Neural crest cell (in vitro differentiated cells): Measurements from ENCODE around the gene PCYT2. TPM values are rescaled to one million over a fixed set of nuclear protein-coding genes. Genes with fewer than 3 reads are reported as not detected.

ENCODE experiments used
- DNase-seq: peaks from one replicate; pipeline ENCODE4 v3.0.0; 2021; ENCODE audit warnings: low read depth, mixed read lengths, low spot score
- H3K27ac Mint-ChIP-seq: one replicate; pipeline ENCODE4 v1.8.0; 2021; ENCODE audit warnings: mild to moderate bottlenecking, mixed read lengths; ENCODE audit not compliant: unreplicated experiment
- H3K27me3 Mint-ChIP-seq: 2 replicates; pipeline ENCODE4 v1.8.0; 2021; ENCODE audit warnings: low read depth, mild to moderate bottlenecking, mixed read lengths
- H3K36me3 Mint-ChIP-seq: 2 replicates; pipeline ENCODE4 v1.8.0; 2021; ENCODE audit warnings: low read depth, mild to moderate bottlenecking, mixed read lengths
- H3K4me1 Mint-ChIP-seq: 2 replicates; pipeline ENCODE4 v1.8.0; 2021; ENCODE audit warnings: mixed read lengths
- H3K4me3 Mint-ChIP-seq: one replicate; pipeline ENCODE4 v1.8.0; 2021; ENCODE audit warnings: mild to moderate bottlenecking, mixed read lengths
- H3K9me3 Mint-ChIP-seq: 2 replicates; pipeline ENCODE4 v1.8.0; 2021; ENCODE audit warnings: mixed read lengths
- total RNA-seq: library from RNA; stranded (reverse); gene quantifications from 2 replicates; pipeline ENCODE4 v1.2.1, GENCODE V29; 2021
- TF ChIP-seq, protein P1 (sequence below): fragments of 200-600 bp; sonication (generic); conservative IDR thresholded peaks from 2 replicates; pipeline ENCODE4 v1.5.0; 2021; ENCODE audit warnings: antibody characterized with exemption, mild to moderate bottlenecking

Gene PCYT2
- total RNA-seq, 1 donor from 2014 or later = 92.4 TPM

DNA sequence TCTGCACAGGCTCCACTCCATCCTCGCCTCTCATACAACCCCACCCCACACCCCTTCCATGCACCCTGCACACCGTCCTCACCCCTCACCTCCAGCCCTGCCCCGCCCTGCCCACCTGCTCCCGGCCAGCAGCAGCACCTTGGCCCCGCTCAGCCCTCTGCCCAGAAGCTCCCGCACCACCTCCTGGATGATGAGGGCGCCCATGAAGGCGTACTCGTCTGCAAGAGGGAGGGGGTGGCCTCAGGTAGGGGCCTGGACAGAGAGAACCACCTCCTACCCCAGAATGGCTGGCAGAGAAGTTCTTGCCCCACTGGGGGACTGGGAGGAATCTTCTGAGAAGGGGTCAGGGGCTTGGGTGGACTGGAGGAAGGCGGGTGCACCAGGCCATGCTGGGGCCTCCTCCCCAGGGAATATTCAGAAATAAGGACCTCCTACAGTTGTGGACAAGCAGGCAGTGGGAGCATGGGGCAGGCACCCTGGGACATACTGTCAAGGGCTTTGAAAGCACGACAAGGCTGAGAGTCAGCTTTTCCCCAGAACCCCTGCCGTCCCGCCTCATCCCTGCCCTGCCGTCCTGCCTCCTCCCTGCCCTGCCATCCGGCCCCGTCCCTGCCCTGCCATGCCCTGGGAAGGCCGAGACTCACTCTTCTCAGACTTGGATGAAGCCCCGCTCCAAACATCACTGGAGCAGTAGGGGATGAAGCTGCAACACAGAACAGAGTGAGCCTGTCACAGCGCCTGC lies 46.7 kb upstream of the PCYT2 start:
- Mint-ChIP-seq H3K27ac (no peak overlapping the region), H3K4me1 (peaks cover 8% of the 10 kb centered on the region), H3K9me3 (no peaks in the 10 kb centered on the region), H3K36me3 (no peaks in the 10 kb centered on the region), H3K4me3 (peak overlapping the region; percentile 70), H3K27me3 (peaks cover 32% of the 10 kb centered on the region)
- TF ChIP-seq, protein P1, sequence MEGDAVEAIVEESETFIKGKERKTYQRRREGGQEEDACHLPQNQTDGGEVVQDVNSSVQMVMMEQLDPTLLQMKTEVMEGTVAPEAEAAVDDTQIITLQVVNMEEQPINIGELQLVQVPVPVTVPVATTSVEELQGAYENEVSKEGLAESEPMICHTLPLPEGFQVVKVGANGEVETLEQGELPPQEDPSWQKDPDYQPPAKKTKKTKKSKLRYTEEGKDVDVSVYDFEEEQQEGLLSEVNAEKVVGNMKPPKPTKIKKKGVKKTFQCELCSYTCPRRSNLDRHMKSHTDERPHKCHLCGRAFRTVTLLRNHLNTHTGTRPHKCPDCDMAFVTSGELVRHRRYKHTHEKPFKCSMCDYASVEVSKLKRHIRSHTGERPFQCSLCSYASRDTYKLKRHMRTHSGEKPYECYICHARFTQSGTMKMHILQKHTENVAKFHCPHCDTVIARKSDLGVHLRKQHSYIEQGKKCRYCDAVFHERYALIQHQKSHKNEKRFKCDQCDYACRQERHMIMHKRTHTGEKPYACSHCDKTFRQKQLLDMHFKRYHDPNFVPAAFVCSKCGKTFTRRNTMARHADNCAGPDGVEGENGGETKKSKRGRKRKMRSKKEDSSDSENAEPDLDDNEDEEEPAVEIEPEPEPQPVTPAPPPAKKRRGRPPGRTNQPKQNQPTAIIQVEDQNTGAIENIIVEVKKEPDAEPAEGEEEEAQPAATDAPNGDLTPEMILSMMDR = no peak
- no peak for DNase-seq

DNA sequence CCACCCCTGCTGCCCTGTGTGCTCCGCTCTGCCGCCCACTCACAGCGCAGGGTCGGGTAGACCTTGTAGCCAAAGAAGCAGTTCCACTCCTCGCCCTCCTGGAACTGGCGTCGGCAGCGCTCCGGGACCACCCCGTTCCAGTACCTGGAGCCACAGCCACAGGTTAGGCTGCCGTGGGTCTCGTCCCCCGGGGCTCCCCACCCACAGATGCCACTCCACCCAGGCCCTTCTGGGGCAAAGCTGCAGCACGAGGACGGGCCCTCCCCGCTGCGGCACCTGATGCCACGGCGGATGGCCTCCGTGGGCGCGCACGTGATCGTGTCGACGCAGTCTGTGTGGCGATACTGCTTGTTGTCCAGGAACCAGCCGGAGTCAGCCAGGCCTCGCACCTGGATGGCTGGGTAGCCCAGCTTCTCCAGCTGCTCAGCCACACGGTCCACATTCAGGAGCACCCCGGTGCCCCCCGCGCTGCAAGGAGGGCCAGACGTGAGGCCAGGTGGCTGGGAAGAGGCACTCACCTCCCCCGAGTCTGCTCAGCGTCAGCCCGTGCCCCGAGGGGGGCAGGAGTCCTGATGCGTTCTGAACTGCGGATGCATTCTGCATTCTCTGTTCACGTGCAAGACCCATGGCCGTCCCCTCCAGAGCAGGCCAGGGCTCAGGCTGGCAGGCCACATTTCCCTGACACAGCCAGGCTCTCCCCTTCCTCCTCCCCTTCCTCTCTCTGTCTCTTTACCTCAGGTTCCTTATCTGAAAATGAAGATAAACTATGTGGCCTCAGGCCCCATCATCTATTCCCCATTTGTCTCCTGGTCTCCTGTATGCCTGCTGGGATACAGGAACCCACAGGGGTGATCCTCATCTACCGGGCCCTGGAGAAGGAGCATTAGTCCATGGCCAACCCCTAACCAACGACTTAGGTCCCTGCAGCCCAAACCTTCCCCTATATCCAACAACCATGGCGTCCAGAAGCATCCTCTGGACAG lies 45.7 kb upstream of the PCYT2 start:
- peaks cover 23% of the 10 kb centered on the region for H3K27me3 Mint-ChIP-seq
- H3K4me1 Mint-ChIP-seq = peaks cover 9% of the 10 kb centered on the region
- H3K36me3 Mint-ChIP-seq = no peaks in the 10 kb centered on the region
- DNase-seq = no peak
- TF ChIP-seq, protein P1 = no peak
- no peak overlapping the region for H3K27ac Mint-ChIP-seq
- peak overlapping the region; percentile 29 for H3K4me3 Mint-ChIP-seq
- no peaks in the 10 kb centered on the region for H3K9me3 Mint-ChIP-seq

DNA sequence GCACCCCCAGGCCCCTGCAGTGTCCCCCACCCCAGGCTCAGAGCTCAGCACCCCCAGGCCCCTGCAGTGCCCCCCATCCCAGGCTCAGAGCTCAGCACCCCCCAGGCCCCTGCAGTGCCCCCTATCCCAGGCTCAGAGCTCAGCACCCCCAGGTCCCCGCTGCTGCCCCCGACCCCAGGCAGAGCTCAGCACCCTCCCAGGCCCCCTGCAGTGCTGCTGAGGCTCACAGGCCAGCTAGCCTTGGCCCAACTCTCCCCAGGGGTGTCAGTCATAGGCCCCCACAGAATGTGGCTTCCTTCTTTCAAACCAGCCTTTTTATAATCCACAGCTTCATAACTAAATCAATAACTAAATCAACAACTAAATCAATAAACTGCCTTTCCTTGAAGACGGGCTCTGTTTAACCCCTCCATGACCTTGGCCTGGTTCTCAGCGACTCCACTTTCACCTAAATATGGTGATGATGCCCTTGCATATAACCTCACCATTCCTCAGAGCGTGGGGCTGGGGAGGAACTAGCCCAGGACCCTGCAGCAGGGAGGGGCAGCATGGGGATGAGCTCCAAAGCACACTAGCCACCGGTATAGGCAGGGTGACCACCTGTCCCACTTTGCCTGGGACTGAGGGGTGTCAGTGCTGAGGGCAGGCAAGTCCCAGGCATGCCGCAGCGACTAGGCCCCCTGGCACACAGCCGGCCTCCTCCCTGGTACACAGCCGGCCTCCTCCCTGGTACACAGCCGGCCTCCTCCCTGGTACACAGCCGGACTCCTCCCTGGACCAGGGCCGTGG lies 44.8 kb upstream of the PCYT2 start:
- Mint-ChIP-seq H3K4me1 (peaks cover 13% of the 10 kb centered on the region), H3K9me3 (no peaks in the 10 kb centered on the region), H3K36me3 (no peaks in the 10 kb centered on the region), H3K27me3 (peaks cover 23% of the 10 kb centered on the region), H3K27ac (peak overlapping the region; percentile 27), H3K4me3 (no peak overlapping the region)
- DNase-seq = no peak
- TF ChIP-seq, protein P1 = no peak

DNA sequence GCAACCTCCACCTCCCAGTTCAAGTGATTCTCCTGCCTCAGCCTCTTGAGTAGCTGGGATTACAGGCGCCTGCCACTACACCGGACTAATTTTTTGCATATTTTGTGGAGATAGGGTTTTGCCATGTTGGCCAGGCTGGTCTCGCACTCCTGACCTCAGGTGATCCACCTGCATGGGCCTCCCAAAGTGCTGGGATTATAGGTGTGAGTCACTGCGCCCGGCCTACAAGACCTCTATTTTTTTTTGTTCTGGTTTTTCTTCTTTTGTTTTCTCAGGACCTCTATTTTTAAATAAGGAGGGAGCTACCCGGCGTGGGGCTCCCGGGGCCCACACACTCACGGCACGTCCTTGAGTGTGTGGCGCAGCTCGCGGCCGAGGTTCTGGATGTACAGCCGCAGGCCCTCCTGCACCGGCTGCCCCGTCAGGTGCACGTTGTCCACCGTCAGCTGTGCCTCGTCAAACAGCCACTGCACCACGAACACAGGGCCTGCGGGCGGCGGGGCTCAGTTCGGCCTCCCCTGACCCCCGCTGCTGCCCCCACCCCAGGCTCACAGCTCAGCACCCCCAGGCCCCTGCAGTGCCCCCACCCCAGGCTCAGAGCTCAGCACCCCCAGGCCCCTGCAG lies 44.0 kb upstream of the PCYT2 start:
- Mint-ChIP-seq H3K27me3 (peaks cover 20% of the 10 kb centered on the region), H3K27ac (peak overlapping the region; percentile 43), H3K4me1 (peaks cover 17% of the 10 kb centered on the region), H3K36me3 (no peaks in the 10 kb centered on the region), H3K4me3 (no peak overlapping the region), H3K9me3 (no peaks in the 10 kb centered on the region)
- TF ChIP-seq, protein P1 = no peak
- no peak for DNase-seq
